HepG2 (cell line): ENCODE measurements around the gene ZNF804B. TPM values are rescaled to one million over a fixed set of nuclear protein-coding genes. Genes with fewer than 3 reads are reported as not detected.
A peak's percentile ranks its signal among the peaks of the same experiment; 100 is the strongest.

Source experiments
- ATAC-seq: fragments of 200-7000 bp; cut with Tn5 transposase; 3 replicates; pipeline ENCODE4 v1.9.1; 2020; ENCODE audit warnings: mild to moderate bottlenecking, moderate library complexity
- BruUV-seq: library from RNA; stranded (reverse); fragments of 400-500 nt; replicated peaks from 2 replicates; lab custom pipeline; 2021; lab: Mats Ljungman, UMichigan
- CTCF ChIA-PET: fragments of 300-600 bp; formaldehyde crosslinking; extraction: SDS; loops from one replicate; lab custom pipeline; 2021; ENCODE audit warnings: low total read pairs, inconsistent platforms, low intra/inter-chr PET ratio; lab: Yijun Ruan, JAX
- POLR2A ChIA-PET: fragments of 350-600 bp; sonication (Branson Sonifier 250); formaldehyde crosslinking; loops from one replicate; lab custom pipeline; 2020; ENCODE audit warnings: antibody characterized with exemption, inconsistent platforms; lab: Yijun Ruan, JAX
- DNase-seq: peaks from one replicate; pipeline ENCODE4 v3.0.0-alpha.2; 2015; ENCODE audit warnings: low spot score
- FAIRE-seq: peaks from 3 replicates; lab custom pipeline; 2011; peaks lifted over from hg19 to GRCh38; lab: Jason Lieb, UNC
- H2AFZ ChIP-seq: one replicate; pipeline ENCODE4 v1.6.1; 2011; ENCODE audit warnings: low read length, inconsistent platforms
- H3K27ac ChIP-seq: fragments of 300-600 bp; 3 replicates; pipeline ENCODE4 v1.8.0; 2011; ENCODE audit warnings: mixed run types, mild to moderate bottlenecking, mixed read lengths, low read length, inconsistent platforms; ENCODE audit not compliant: insufficient read depth; ENCODE audit errors: extremely low read length
- H3K27me3 ChIP-seq, 2 experiments: fragments of 200-600 bp in 1 of 2; 2 replicates in 1 of 2; 3 replicates in 1 of 2; pipeline versions ENCODE4 v1.6.0 to v1.8.0; 2011; ENCODE audit warnings: low read length in 2 of 2, mild to moderate bottlenecking in 2 of 2, moderate library complexity in 2 of 2, inconsistent platforms in 1 of 2; ENCODE audit not compliant: insufficient read depth in 2 of 2, control insufficient read depth in 1 of 2
- H3K36me3 ChIP-seq, 2 experiments: fragments of 200-600 bp in 1 of 2; replicated peaks in 1 of 2; 2 replicates in 1 of 2; 3 replicates in 1 of 2; pipeline versions ENCODE4 v1.5.1 to v1.8.0; 2011; ENCODE audit warnings: low read length in 2 of 2, inconsistent platforms in 1 of 2; ENCODE audit not compliant: insufficient read depth in 2 of 2, control insufficient read depth in 1 of 2
- H3K4me1 ChIP-seq: 2 replicates; pipeline ENCODE4 v1.5.1; 2012; ENCODE audit warnings: low read length, inconsistent platforms; ENCODE audit not compliant: insufficient read depth
- H3K4me2 ChIP-seq: 2 replicates; pipeline ENCODE4 v1.6.0; 2011; ENCODE audit warnings: low read depth, low read length, inconsistent platforms
- H3K4me3 ChIP-seq, 3 experiments: fragments of 200-600 bp in 1 of 3; sonication (generic), shearing (Covaris generic) in 1 of 3; replicated peaks in 1 of 3; 2 replicates each; pipeline ENCODE4 v1.5.1; 2011 to 2016; ENCODE audit warnings: low read length in 3 of 3, inconsistent platforms in 2 of 3, low read depth in 2 of 3, mild to moderate bottlenecking in 2 of 3, control low read depth in 1 of 3, mixed read lengths in 1 of 3; ENCODE audit not compliant: insufficient read depth in 1 of 3
- H3K79me2 ChIP-seq: one replicate; pipeline ENCODE4 v1.6.1; 2011; ENCODE audit warnings: low read length, inconsistent platforms; ENCODE audit not compliant: insufficient read depth
- H3K9ac ChIP-seq: 2 replicates; pipeline ENCODE4 v1.6.0; 2011; ENCODE audit warnings: mild to moderate bottlenecking, low read depth, low read length, inconsistent platforms; ENCODE audit not compliant: insufficient read depth
- H3K9me3 ChIP-seq: 2 replicates; pipeline ENCODE4 v1.5.1; 2012; ENCODE audit warnings: mild to moderate bottlenecking, low read length
- H4K20me1 ChIP-seq: 2 replicates; pipeline ENCODE4 v1.6.0; 2011; ENCODE audit warnings: inconsistent platforms, mild to moderate bottlenecking, low read length, moderate library complexity; ENCODE audit not compliant: insufficient read depth
- ARNT ChIP-seq: fragments of 450-650 bp; IDR thresholded peaks from 2 replicates; pipeline ENCODE4 v1.6.1; 2017
- ELF1 ChIP-seq: sonication (generic); formaldehyde crosslinking; IDR thresholded peaks from 2 replicates; pipeline ENCODE4 v1.4.0; 2020; ENCODE audit warnings: missing genetic modification reagents
- HNRNPK ChIP-seq: fragments of 200-400 bp; formaldehyde crosslinking; IDR thresholded peaks from 2 replicates; pipeline ENCODE4 v1.6.1; 2018; ENCODE audit warnings: low read length, low read depth, moderate library complexity, mild to moderate bottlenecking; ENCODE audit not compliant: poor library complexity, severe bottlenecking
- KLF11 ChIP-seq: IDR thresholded peaks from 2 replicates; pipeline ENCODE4 v1.6.1; 2016; ENCODE audit warnings: missing compliant biosample characterization
- MAFF ChIP-seq: IDR thresholded peaks from 2 replicates; pipeline ENCODE4 v1.6.1; 2011; ENCODE audit warnings: low read depth, low read length, improper control_type of control experiment
- MAFK ChIP-seq, 2 experiments: IDR thresholded peaks in 1 of 2; conservative IDR thresholded peaks in 1 of 2; 2 replicates each; pipeline ENCODE4 v1.6.1; 2011; ENCODE audit warnings: improper control_type of control experiment in 2 of 2, low read length in 2 of 2
- SYNCRIP ChIP-seq: fragments of 200-400 bp; formaldehyde crosslinking; IDR thresholded peaks from 2 replicates; pipeline ENCODE4 v1.6.1; 2018; ENCODE audit warnings: mild to moderate bottlenecking, low read depth, low read length; ENCODE audit not compliant: insufficient read depth
- ZEB1 ChIP-seq: IDR thresholded peaks from 2 replicates; pipeline ENCODE4 v1.6.1; 2012; ENCODE audit warnings: mild to moderate bottlenecking, low read depth, inconsistent platforms; ENCODE audit not compliant: insufficient replicate concordance
- ZNF20 ChIP-seq: sonication (generic); formaldehyde crosslinking; IDR thresholded peaks from 2 replicates; pipeline ENCODE4 v1.4.0; 2020; ENCODE audit warnings: mild to moderate bottlenecking, moderate library complexity, missing genetic modification reagents
- ZNF776 ChIP-seq: sonication (generic); formaldehyde crosslinking; IDR thresholded peaks from 2 replicates; pipeline ENCODE4 v1.4.0; 2020; ENCODE audit warnings: mild to moderate bottlenecking, missing genetic modification reagents
- WGBS: methylation state at CpG from one replicate; pipeline ENCODE4 v1.1.6; 2017; ENCODE audit warnings: low lambda C conversion rate; 5-methylcytosine and 5-hydroxymethylcytosine counted together
- in situ Hi-C: cut with HindIII; loops from 2 replicates; pipeline ENCODE4 v1.10.0; 2017; ENCODE audit warnings: low pct_unique_long_range_greater_than_20kb; ENCODE audit not compliant: extremely low pct_ligation_motif_present
- intact Hi-C: fragments of 100-400 bp; cut with micrococcal nuclease; formaldehyde crosslinking; loops from one replicate; pipeline ENCODE4 v1.10.0; 2022; ENCODE audit not compliant: unreplicated experiment
- polyA plus RNA-seq, 8 experiments: library from polyadenylated mRNA; depleted of rRNA in 3 of 8; stranded (reverse) in 7 of 8; unstranded in 1 of 8; fragments of >200 nt; fragmentation: Illumina TruSeq in 4 of 8; extraction: Trizol in 4 of 8; gene quantifications; 2 replicates each; pipeline versions ENCODE4 v1.2.1 to v1.2.3, GENCODE V29; 2011 to 2016; ENCODE audit warnings: low read depth in 4 of 8, missing spikeins in 1 of 8, mixed read lengths in 1 of 8; ENCODE audit not compliant: insufficient read depth in 1 of 8
- total RNA-seq, 5 experiments: library from RNA; depleted of rRNA; stranded (reverse); fragments of >200 nt; fragmentation: Illumina TruSeq; extraction: Trizol; gene quantifications; 2 replicates each; pipeline ENCODE4 v1.2.3, GENCODE V29; 2016; ENCODE audit warnings: low read depth in 1 of 5
- TF ChIP-seq, protein P1 (sequence below): IDR thresholded peaks from 2 replicates; pipeline ENCODE4 v1.6.1; 2016; ENCODE audit warnings: low read depth, missing genetic modification reagents, missing compliant biosample characterization

ZNF804B gene
- total and polyA plus RNA-seq, 2 of the 13 experiments (the other 11 are each of a cell fraction or from before 2014, with no cell fraction given), result not detected

DNA sequence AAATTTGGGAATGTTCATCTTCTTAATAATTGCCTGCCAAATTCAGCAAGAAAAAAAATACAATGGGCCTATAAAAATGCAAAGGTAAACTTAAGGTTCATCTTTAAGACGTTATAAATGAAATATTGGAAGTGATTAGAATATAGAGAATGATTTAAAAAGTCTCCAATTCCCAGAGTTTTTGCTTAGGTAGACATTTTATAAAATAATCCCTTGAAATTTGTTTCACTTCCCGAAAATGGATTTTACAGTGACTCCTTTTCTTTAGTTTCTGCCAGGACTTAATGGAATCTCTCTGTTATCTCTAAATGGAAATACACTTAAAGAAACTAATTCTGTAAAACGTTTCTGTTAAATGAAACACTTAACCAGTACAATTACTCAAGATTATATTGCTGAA, 580.2 kb downstream of the ZNF804B start:
- no peak overlapping the region for H3K4me3 ChIP-seq
- no peak for ATAC-seq
- H3K4me1 ChIP-seq, result no peaks in the 10 kb centered on the region
- CTCF ChIA-PET, result no interaction called here
- intact Hi-C loops, result no loop called here
- H2AFZ ChIP-seq, result no peak overlapping the region
- H3K27me3 ChIP-seq, result no peaks in the 10 kb centered on the region
- H3K27ac ChIP-seq, result no peak overlapping the region
- H3K9me3 ChIP-seq, result no peaks in the 10 kb centered on the region
- no peaks in the 10 kb centered on the region for H4K20me1 ChIP-seq
- WGBS, result 0% methylated on average over 3 of the region's 3 CpGs
- H3K9ac ChIP-seq, result no peak overlapping the region
- POLR2A ChIA-PET, result no interaction called here
- no peaks in the 10 kb centered on the region for H3K79me2 ChIP-seq
- H3K4me2 ChIP-seq, result no peak overlapping the region
- FAIRE-seq, result no peak
- DNase-seq, result no peak
- no peaks in the 10 kb centered on the region for H3K36me3 ChIP-seq
- BruUV-seq, result no TSS peak
- TF ChIP-seq MAFF (peak; percentile 62; the same call in 1 of the 2 replicates), ZEB1 (no peak), ELF1 (CRISPR knock-in tag) (no peak), MAFK (conservative IDR thresholded peaks at IDR 0.05 in 1 of 2, IDR thresholded peaks at IDR 0.05 in 1 of 2; ENCODE audit: low read length in 2 of 2) (peak; percentile 48 to 84; a peak in 3 of 4 replicates)
- TF ChIP-seq, all 625 proteins: peak for 2
- in situ Hi-C loops, result no loop called here

DNA sequence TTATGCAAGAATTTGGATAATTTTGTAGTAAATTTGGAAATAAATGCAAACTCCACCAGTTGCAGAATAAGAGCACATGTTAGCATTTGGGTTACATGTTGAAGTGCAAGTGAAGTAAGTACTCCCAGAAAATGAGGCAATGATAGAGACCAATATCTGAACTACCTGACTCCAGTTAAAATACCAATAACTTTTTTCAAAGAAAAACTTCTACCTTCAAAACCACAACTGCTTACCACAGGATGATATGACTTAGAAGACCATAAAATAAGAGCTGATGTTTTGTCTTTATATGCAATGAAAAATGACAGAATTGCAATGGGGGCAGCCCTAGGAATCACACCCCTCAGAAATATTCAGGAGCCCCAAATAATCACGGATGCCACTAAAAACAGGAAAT, 597.6 kb downstream of the ZNF804B start:
- no peaks in the 10 kb centered on the region for H4K20me1 ChIP-seq
- in situ Hi-C loops, result no loop called here
- no peak for ATAC-seq
- no peak overlapping the region for H3K4me2 ChIP-seq
- no peak for FAIRE-seq
- intact Hi-C loops, result no loop called here
- POLR2A ChIA-PET, result no interaction called here
- H3K4me1 ChIP-seq, result no peaks in the 10 kb centered on the region
- TF ChIP-seq HNRNPK, result no peak
- no peak for TF ChIP-seq ARNT
- TF ChIP-seq SYNCRIP, result no peak
- no peak for TF ChIP-seq ZNF20
- TF ChIP-seq, protein P1, sequence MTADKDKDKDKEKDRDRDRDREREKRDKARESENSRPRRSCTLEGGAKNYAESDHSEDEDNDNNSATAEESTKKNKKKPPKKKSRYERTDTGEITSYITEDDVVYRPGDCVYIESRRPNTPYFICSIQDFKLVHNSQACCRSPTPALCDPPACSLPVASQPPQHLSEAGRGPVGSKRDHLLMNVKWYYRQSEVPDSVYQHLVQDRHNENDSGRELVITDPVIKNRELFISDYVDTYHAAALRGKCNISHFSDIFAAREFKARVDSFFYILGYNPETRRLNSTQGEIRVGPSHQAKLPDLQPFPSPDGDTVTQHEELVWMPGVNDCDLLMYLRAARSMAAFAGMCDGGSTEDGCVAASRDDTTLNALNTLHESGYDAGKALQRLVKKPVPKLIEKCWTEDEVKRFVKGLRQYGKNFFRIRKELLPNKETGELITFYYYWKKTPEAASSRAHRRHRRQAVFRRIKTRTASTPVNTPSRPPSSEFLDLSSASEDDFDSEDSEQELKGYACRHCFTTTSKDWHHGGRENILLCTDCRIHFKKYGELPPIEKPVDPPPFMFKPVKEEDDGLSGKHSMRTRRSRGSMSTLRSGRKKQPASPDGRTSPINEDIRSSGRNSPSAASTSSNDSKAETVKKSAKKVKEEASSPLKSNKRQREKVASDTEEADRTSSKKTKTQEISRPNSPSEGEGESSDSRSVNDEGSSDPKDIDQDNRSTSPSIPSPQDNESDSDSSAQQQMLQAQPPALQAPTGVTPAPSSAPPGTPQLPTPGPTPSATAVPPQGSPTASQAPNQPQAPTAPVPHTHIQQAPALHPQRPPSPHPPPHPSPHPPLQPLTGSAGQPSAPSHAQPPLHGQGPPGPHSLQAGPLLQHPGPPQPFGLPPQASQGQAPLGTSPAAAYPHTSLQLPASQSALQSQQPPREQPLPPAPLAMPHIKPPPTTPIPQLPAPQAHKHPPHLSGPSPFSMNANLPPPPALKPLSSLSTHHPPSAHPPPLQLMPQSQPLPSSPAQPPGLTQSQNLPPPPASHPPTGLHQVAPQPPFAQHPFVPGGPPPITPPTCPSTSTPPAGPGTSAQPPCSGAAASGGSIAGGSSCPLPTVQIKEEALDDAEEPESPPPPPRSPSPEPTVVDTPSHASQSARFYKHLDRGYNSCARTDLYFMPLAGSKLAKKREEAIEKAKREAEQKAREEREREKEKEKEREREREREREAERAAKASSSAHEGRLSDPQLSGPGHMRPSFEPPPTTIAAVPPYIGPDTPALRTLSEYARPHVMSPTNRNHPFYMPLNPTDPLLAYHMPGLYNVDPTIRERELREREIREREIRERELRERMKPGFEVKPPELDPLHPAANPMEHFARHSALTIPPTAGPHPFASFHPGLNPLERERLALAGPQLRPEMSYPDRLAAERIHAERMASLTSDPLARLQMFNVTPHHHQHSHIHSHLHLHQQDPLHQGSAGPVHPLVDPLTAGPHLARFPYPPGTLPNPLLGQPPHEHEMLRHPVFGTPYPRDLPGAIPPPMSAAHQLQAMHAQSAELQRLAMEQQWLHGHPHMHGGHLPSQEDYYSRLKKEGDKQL (CRISPR knock-in tag), result no peak
- TF ChIP-seq KLF11 (CRISPR knock-in tag), result no peak
- no peak for TF ChIP-seq ELF1 (CRISPR knock-in tag)
- no peak for TF ChIP-seq ZNF776
- H3K79me2 ChIP-seq, result no peaks in the 10 kb centered on the region
- H3K9ac ChIP-seq, result no peak overlapping the region
- H3K36me3 ChIP-seq, result no peaks in the 10 kb centered on the region
- H3K4me3 ChIP-seq, result no peak overlapping the region
- WGBS, result 0% methylated on average over 1 of the region's 1 CpG
- no peak for DNase-seq
- CTCF ChIA-PET, result no interaction called here
- no peak overlapping the region for H3K27ac ChIP-seq
- H2AFZ ChIP-seq, result no peak overlapping the region
- H3K9me3 ChIP-seq, result 0 out of 2 replicates have a peak, but pooled peaks cover 5% of the 10 kb centered on the region
- BruUV-seq, result no TSS peak
- no peaks in the 10 kb centered on the region for H3K27me3 ChIP-seq
